ENCODE data around the gene ARSH.
"Not testable (repeated sequence)": the region's sequence is repeated elsewhere in the genome, so short reads cannot be mapped to it uniquely, and the experiment has no call there.

Gene ARSH, protein sequence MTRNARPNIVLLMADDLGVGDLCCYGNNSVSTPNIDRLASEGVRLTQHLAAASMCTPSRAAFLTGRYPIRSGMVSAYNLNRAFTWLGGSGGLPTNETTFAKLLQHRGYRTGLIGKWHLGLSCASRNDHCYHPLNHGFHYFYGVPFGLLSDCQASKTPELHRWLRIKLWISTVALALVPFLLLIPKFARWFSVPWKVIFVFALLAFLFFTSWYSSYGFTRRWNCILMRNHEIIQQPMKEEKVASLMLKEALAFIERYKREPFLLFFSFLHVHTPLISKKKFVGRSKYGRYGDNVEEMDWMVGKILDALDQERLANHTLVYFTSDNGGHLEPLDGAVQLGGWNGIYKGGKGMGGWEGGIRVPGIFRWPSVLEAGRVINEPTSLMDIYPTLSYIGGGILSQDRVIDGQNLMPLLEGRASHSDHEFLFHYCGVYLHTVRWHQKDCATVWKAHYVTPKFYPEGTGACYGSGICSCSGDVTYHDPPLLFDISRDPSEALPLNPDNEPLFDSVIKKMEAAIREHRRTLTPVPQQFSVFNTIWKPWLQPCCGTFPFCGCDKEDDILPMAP

DNA sequence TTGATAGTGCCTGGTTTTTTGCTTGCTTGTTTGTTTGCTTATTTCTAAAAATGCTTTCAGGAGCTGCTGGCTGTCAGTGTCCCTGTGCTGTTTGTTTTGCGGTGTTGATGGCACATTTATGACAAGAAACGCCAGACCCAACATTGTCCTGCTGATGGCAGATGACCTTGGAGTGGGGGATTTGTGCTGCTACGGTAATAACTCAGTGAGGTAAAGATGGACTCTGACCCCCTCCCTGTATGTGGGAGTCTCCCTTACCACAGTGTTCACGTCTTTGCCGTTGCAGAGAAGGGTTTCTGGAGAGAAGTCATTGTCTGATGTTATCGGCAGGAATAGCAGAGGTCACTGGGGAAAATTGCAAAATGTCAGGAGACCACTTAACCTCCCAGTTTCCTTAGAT lies at the start of gene ARSH:
ARSH (plus strand) TSS at position 52 of the 400 bp plus-strand sequence; CDS start at position 119, 67 bp downstream.
- no peaks in the 10 kb centered on the region for H3K27me3 Mint-ChIP-seq
- H3K4me1 Mint-ChIP-seq: no peaks in the 10 kb centered on the region
- no peak within 1 kb of the TSS for H3K27ac Mint-ChIP-seq
- peaks cover 3% of the 10 kb centered on the region for H3K9me3 Mint-ChIP-seq
- no peak within 1 kb of the TSS for H3K4me3 Mint-ChIP-seq
- no peaks in the 10 kb centered on the region for H3K36me3 Mint-ChIP-seq
- no peak for DNase-seq (ENCODE audit: low spot score in 2 of 2)
- no peak for ATAC-seq (ENCODE audit: low read depth)

DNA sequence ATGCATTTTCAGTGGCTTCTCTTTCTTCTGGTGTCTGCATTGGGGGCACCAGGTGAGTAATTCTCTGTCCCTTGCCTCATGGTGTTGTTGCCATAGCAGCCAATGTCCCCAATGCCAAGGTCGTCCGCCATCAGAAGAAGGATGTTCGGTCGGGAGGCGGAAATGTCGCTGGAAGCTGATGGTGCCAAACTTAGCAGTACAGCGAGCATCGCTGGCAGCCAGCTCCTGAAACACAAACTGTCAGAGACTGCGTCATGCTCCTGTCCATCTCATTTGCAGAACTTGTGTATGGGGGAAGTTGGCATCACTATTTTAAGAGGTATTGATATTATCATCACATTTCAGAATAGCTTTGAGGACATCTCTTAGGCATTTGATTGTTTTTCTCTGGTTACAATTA lies 48.1 kb upstream of the ARSH start:
- H3K4me3 Mint-ChIP-seq: no peak overlapping the region
- ATAC-seq (ENCODE audit: low read depth) (no peak), DNase-seq (ENCODE audit: low spot score in 2 of 2) (no peak)
- H3K27ac Mint-ChIP-seq: no peak overlapping the region
- no peaks in the 10 kb centered on the region for H3K36me3 Mint-ChIP-seq
- no peaks in the 10 kb centered on the region for H3K9me3 Mint-ChIP-seq
- H3K27me3 Mint-ChIP-seq: peaks cover 2% of the 10 kb centered on the region
- H3K4me1 Mint-ChIP-seq: no peaks in the 10 kb centered on the region

DNA sequence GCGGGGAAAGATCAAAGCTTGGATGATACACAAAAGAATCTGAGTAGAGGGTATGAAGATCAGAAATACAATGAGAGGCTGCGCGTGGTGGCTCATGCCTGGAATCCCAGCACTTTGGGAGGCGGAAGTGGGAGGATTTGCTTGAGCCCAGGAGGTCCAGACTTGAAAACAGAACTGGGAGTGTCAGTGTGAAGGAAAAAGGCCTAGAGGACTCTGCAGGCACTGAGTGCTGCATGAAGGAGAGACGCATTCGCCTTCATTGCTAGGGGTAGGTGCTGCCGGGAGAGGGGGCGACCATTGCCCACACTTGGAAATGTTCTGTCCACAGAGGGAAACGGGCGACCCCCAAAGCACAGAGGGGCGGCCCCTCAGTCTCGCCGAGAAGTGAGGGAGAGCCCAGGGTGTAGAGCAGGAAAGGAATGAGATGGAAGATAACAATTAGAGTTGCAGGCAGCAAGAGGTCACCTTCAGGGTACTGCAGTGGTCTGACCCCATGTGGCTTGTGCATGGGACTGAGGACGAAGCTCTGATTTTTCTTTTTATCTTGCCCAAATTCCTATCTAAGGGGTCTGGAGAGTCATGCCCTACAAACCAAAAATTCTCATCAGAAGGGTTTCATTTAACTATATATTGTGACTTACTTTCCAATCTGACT lies 45.4 kb upstream of the ARSH start:
- Mint-ChIP-seq H3K36me3 (no peaks in the 10 kb centered on the region), H3K27ac (no peak overlapping the region), H3K27me3 (peaks cover 2% of the 10 kb centered on the region), H3K4me3 (no peak overlapping the region), H3K4me1 (no peaks in the 10 kb centered on the region), H3K9me3 (no peaks in the 10 kb centered on the region)
- DNase-seq (ENCODE audit: low spot score in 2 of 2) (no peak), ATAC-seq (ENCODE audit: low read depth) (no peak)

DNA sequence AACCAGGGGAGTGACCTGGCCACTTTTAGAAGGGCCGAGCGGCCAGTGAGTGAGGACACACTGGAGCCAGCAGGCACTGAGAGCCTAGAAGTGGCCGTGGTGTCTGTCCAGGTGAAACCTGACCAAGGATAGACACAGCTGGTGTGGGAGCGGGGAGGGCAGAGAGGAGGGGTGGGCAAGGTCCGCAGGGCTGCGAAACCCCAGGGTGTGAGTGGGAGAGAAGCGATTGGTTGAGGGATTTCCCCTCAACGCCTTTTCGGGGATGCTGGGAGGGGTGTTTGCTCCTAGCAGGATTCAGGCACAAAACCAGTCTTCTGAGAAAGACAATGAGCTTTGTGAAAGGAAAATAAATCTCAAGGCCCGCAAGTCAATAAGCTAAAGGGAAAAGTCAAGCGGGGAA lies 44.0 kb upstream of the ARSH start:
- Mint-ChIP-seq H3K27ac (no peak overlapping the region), H3K9me3 (no peaks in the 10 kb centered on the region), H3K27me3 (no peaks in the 10 kb centered on the region), H3K4me3 (no peak overlapping the region), H3K36me3 (no peaks in the 10 kb centered on the region), H3K4me1 (no peaks in the 10 kb centered on the region)
- no peak for DNase-seq (ENCODE audit: low spot score in 2 of 2)
- ATAC-seq (ENCODE audit: low read depth): no peak

DNA sequence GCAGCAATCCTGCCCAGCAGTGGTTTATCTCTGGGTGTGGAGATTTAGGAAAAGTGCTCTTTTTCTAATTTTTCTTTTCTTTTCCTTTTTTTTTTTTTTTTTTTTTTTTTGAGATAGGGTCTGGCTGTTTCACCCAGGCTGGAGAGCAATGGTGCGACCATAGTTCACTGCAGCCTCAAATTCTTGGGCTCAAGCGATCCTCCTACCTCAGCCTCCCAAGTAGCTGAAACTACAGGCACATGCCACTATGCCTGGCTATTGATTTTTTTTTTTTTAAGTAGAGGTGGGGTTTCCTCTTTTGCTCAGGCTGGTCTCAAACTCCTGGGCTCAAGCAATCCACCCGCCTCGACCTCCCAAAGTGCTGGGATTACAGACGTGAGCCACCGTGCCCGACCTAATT lies 42.9 kb upstream of the ARSH start:
- not testable (repeated sequence) for H3K4me3 Mint-ChIP-seq; H3K27ac Mint-ChIP-seq; H3K9me3 Mint-ChIP-seq; DNase-seq (ENCODE audit: low spot score in 2 of 2); H3K4me1 Mint-ChIP-seq; ATAC-seq (ENCODE audit: low read depth); H3K36me3 Mint-ChIP-seq; H3K27me3 Mint-ChIP-seq

DNA sequence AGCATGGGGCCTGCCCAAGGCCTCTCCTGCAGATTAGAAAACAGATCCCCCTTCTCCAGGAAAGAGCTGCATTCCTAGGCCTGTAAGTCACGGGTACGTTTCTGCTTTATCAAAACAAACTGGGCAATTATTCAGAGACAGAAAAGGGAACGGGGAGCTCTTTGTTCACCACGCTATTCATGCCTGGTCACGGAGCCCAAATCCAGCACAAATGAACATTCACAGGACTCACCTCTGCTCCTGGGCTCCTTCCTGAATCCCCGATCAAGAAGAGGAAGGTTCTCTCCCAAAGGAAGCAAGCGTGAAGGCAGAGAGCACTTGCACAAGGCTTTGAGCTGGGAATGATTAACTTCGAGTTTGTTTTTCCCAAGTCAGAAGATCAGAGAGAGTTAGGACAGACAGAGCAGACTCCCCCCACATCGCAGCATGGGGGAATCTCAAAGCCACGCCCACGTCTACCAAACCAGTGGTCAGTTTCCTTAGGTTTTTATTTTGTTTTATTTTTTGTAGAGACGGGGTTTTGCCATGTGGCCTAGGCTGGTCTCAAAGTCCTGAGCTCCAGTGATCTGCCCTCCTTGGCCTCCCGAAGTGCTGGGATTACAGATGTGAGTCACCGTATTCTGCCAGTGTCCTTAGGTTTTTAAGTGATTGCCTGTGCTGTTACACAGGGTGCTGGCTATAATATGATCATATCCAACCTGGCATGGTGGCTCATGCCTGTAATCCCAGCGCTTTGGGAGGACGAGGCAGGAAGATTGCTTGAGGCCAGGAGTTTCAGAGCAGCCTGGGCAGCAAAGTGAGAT lies 42.2 kb upstream of the ARSH start:
- not testable (repeated sequence) for H3K36me3 Mint-ChIP-seq; H3K4me3 Mint-ChIP-seq; ATAC-seq (ENCODE audit: low read depth); DNase-seq (ENCODE audit: low spot score in 2 of 2); H3K4me1 Mint-ChIP-seq; H3K27ac Mint-ChIP-seq; H3K9me3 Mint-ChIP-seq; H3K27me3 Mint-ChIP-seq

DNA sequence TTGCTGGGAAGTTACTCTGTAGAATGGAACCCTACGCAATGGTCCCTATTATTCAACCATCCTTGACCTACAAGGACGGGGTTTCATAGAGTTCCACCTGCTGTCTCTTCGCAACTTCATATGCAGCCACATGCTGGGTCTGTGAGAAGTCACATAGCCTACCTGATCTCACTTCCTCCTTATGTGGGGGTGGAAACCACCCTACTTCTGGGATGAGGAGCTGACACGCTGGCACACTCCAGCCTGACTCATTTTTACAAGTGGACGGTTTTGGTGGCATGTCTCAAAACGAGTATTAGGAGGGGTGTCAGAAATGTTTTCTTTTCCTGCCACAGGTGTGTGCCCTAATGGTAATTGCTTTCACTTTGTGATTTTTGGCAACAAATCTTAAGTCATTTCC lies 40.4 kb upstream of the ARSH start:
- H3K9me3 Mint-ChIP-seq: no peaks in the 10 kb centered on the region
- H3K4me1 Mint-ChIP-seq: no peaks in the 10 kb centered on the region
- no peaks in the 10 kb centered on the region for H3K36me3 Mint-ChIP-seq
- DNase-seq (ENCODE audit: low spot score in 2 of 2) (no peak), ATAC-seq (ENCODE audit: low read depth) (peak; percentile 56)
- no peak overlapping the region for H3K27ac Mint-ChIP-seq
- H3K4me3 Mint-ChIP-seq: no peak overlapping the region
- H3K27me3 Mint-ChIP-seq: peaks cover 3% of the 10 kb centered on the region

DNA sequence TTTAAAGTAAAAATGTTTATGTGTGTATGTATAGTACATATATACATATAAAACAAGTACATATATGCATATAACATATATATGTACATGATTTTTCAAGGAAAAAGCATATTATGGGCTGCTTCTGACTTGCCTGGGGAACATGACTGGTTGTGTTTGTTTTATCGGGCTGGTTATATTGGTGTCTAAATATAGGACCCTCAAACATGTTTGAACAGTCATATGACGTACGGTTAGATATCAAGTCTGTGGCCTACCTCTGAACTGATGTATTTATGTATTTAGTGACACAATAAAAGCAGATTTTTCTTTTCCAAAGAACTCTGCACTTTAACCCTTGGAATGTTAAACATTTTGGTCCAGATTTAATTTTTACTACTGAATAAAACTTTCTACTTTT lies 39.3 kb upstream of the ARSH start:
- H3K27ac Mint-ChIP-seq: no peak overlapping the region
- H3K4me3 Mint-ChIP-seq: no peak overlapping the region
- ATAC-seq (ENCODE audit: low read depth) (no peak), DNase-seq (ENCODE audit: low spot score in 2 of 2) (no peak)
- H3K36me3 Mint-ChIP-seq: no peaks in the 10 kb centered on the region
- H3K27me3 Mint-ChIP-seq: peaks cover 3% of the 10 kb centered on the region
- H3K9me3 Mint-ChIP-seq: no peaks in the 10 kb centered on the region
- H3K4me1 Mint-ChIP-seq: no peaks in the 10 kb centered on the region

DNA sequence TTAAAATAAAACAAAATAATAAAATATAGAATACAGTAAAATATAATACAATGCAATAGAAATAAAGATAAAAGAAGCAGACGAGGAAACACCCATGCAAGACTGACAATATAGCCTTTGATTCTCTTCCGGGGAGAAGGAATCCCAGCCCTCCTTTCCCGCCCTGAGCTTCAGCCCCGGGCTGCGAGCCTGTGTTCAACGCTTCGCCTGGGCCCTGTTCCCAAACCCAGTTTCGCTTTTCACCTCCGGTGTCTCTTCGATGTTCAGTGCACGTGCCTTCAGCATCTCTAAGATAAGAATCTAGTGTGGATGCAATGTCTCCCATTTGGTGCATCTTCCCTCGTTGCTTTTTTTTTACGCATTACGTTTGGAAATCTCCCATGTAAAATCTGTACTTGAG lies 38.8 kb upstream of the ARSH start:
- no peak overlapping the region for H3K27ac Mint-ChIP-seq
- H3K27me3 Mint-ChIP-seq: peaks cover 3% of the 10 kb centered on the region
- DNase-seq (ENCODE audit: low spot score in 2 of 2): no peak
- no peak overlapping the region for H3K4me3 Mint-ChIP-seq
- no peak for ATAC-seq (ENCODE audit: low read depth)
- H3K9me3 Mint-ChIP-seq: no peaks in the 10 kb centered on the region
- H3K4me1 Mint-ChIP-seq: no peaks in the 10 kb centered on the region
- no peaks in the 10 kb centered on the region for H3K36me3 Mint-ChIP-seq

DNA sequence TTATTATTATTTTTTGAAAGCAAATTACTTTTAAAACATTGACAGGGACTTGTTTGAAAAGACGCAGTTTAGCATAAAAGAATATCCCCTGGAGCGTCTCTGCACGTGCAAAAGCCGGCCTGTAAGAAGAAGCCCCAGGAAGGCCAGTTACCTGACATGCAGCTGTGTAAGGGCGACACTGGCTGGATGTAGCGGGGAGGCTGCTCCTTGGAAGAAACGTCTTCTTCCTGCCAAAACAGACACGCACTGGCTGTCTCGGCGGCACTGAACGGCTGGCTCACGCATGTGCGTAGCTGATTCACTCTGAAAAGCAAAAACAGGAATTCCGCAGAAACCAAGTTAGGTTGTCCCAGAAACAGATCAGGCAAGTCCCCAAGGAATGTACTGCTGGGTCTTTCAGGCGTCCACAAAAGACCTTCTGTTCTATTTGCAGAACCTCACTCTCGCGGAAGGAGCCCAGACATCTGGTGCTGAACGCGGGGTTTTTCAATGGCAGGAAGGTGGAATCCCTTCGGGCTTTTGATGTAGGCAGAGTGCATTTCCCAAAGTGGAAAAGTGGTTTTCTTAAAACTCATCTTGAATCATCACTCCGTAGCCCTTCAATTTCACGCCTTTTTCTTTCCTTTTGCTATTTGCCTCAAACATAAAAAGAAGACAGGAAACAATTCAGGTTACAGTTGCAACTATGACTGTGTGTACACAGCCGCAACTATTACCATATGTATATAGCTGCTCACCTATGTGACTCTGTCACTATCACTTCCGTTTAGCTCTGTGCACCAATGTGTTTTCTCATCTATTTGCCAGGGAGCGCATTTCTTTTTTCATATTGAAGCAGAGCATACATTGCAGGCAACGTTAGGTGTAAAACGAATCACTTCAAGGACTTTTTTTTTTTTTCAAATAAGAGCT lies 38.1 kb upstream of the ARSH start:
- no peaks in the 10 kb centered on the region for H3K36me3 Mint-ChIP-seq
- H3K4me3 Mint-ChIP-seq: no peak overlapping the region
- H3K9me3 Mint-ChIP-seq: no peaks in the 10 kb centered on the region
- DNase-seq (ENCODE audit: low spot score in 2 of 2) (no peak), ATAC-seq (ENCODE audit: low read depth) (no peak)
- no peak overlapping the region for H3K27ac Mint-ChIP-seq
- H3K27me3 Mint-ChIP-seq: peaks cover 3% of the 10 kb centered on the region
- no peaks in the 10 kb centered on the region for H3K4me1 Mint-ChIP-seq

DNA sequence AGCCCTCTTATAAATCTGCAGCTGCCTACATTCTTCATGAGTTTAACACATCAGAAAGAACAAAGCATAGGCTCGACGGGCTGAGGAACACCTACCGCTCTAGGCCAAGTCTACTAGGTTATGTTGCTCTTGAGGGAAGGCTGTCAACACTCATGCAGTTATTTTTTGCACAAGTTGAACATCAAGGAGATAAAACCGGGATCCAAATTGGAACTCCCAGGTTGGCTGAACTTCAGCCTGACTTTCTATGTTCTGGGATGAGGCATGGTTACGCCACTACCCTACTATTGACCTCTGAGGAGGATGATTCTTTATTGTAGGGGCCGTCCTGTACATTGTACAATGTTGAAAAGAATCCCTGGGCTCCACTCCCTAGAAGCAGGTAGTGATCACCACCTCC lies 37.3 kb upstream of the ARSH start:
- Mint-ChIP-seq H3K27ac (no peak overlapping the region), H3K27me3 (peaks cover 3% of the 10 kb centered on the region), H3K4me1 (no peaks in the 10 kb centered on the region), H3K9me3 (no peaks in the 10 kb centered on the region), H3K36me3 (no peaks in the 10 kb centered on the region), H3K4me3 (no peak overlapping the region)
- DNase-seq (ENCODE audit: low spot score in 2 of 2) (no peak), ATAC-seq (ENCODE audit: low read depth) (no peak)

DNA sequence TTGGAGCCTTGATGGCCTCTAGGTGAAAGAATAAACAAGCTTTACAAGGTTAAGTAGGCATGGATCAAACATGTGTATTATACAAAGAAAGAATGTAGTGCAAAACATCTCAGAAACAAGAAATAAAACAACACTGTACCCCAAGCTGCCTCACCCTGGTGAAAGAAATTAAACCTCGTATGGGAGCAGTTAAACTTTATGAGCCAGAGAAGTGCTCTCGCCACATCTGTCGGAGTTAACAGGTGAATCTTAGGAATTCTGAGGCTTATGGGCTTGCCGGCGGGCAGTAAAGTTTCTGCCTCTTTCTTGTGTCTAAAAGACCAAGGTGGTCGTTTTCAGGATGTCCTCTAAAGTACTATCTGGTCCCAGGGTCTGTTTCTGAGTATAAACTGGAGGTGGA lies 34.0 kb upstream of the ARSH start:
- DNase-seq (ENCODE audit: low spot score in 2 of 2): no peak
- ATAC-seq (ENCODE audit: low read depth): no peak

DNA sequence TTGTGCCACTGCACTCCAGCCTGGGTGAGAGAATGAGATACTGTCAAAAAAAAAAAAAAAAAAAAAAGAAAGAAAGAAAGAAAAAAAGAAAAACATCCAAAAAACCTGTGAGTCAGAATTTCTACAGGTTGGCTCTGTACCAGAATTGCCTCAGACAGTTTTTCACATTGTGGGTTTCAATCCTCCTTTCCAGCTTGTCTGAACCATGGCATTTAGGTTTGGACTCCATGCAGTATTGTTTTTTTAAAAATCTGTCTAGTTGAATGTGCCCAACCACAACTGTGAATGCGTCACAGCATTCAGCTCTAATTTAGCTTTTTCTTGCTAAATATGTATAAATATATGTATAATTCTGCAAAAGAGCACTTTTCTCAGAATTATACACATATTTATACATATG lies 31.4 kb upstream of the ARSH start:
- Mint-ChIP-seq H3K27ac (no peak overlapping the region), H3K4me3 (no peak overlapping the region)

More for the DNA sequence above, 34.0 kb upstream of the ARSH start:
- Mint-ChIP-seq H3K9me3 (no peaks in the 10 kb centered on the region), H3K4me3 (no peak overlapping the region), H3K27ac (no peak overlapping the region), H3K27me3 (peaks cover 3% of the 10 kb centered on the region), H3K36me3 (no peaks in the 10 kb centered on the region), H3K4me1 (no peaks in the 10 kb centered on the region)

More for the DNA sequence above, 31.4 kb upstream of the ARSH start:
- peaks cover under 1% of the 10 kb centered on the region for H3K27me3 Mint-ChIP-seq
- ATAC-seq (ENCODE audit: low read depth): no peak
- no peak for DNase-seq (ENCODE audit: low spot score in 2 of 2)
- H3K9me3 Mint-ChIP-seq: no peaks in the 10 kb centered on the region
- no peaks in the 10 kb centered on the region for H3K36me3 Mint-ChIP-seq
- H3K4me1 Mint-ChIP-seq: no peaks in the 10 kb centered on the region

Data from memory B cell (primary cell).